Measurements from ENCODE around the gene GSAP.

- no peak for TF ChIP-seq CTCF (IDR thresholded peaks at IDR 0.05; ENCODE audit: insufficient read depth, low read length, poor library complexity, severe bottlenecking)
- TF ChIP-seq EZH2phosphoT487 (conservative IDR thresholded peaks at IDR 0.05; ENCODE audit: low read length): no peak
Observed at GRCh38 chr7:77327932-77328628, 88.1 kb downstream of the GSAP start.

Data from SU-DHL-6 (cell line).